HepG2 (cell line): Measurements from ENCODE around the gene UBAC1. TPM values are rescaled to one million over a fixed set of nuclear protein-coding genes. Genes with fewer than 3 reads are reported as not detected.
A peak's percentile ranks its signal among the peaks of the same experiment; 100 is the strongest.

Experiments used
- CC2D1A ChIP-seq: sonication (generic); formaldehyde crosslinking; IDR thresholded peaks from 2 replicates; pipeline ENCODE4 v1.8.1; 2023; ENCODE audit warnings: mild to moderate bottlenecking, missing genetic modification reagents
- HNRNPH1 ChIP-seq: fragments of 200-400 bp; formaldehyde crosslinking; optimal IDR thresholded peaks from 2 replicates; pipeline ENCODE3; 2017; ENCODE audit warnings: mild to moderate bottlenecking, low read depth, low read length
- RBAK ChIP-seq: sonication (generic); formaldehyde crosslinking; IDR thresholded peaks from 2 replicates; pipeline ENCODE4 v1.5.1; 2020; ENCODE audit warnings: mild to moderate bottlenecking, missing genetic modification reagents
- RCOR2 ChIP-seq: IDR thresholded peaks from 2 replicates; pipeline ENCODE4 v1.6.1; 2016; ENCODE audit warnings: missing biosample characterization, missing genetic modification reagents
- SMAD9 ChIP-seq: sonication (generic); formaldehyde crosslinking; IDR thresholded peaks from 2 replicates; pipeline ENCODE4 v1.5.1; 2020; ENCODE audit warnings: mild to moderate bottlenecking, missing genetic modification reagents
- TGIF2 ChIP-seq: IDR thresholded peaks from 2 replicates; pipeline ENCODE4 v1.6.1; 2016; ENCODE audit warnings: control low read depth, missing compliant biosample characterization
- ZNF160 ChIP-seq: sonication (generic); formaldehyde crosslinking; IDR thresholded peaks from 2 replicates; pipeline ENCODE4 v1.8.0; 2022; ENCODE audit warnings: mild to moderate bottlenecking, inconsistent platforms, missing genetic modification reagents
- ZNF775 ChIP-seq: sonication (generic); formaldehyde crosslinking; IDR thresholded peaks from 2 replicates; pipeline ENCODE4 v1.4.0; 2020; ENCODE audit warnings: missing genetic modification reagents, mild to moderate bottlenecking, moderate library complexity, borderline replicate concordance
- polyA plus RNA-seq, 8 experiments: library from polyadenylated mRNA; depleted of rRNA in 3 of 8; stranded (reverse) in 7 of 8; unstranded in 1 of 8; fragments of >200 nt; fragmentation: Illumina TruSeq in 4 of 8; extraction: Trizol in 4 of 8; gene quantifications; 2 replicates each; pipeline versions ENCODE4 v1.2.1 to v1.2.3, GENCODE V29; 2011 to 2016; ENCODE audit warnings: low read depth in 4 of 8, missing spikeins in 1 of 8, mixed read lengths in 1 of 8; ENCODE audit not compliant: insufficient read depth in 1 of 8
- total RNA-seq, 5 experiments: library from RNA; depleted of rRNA; stranded (reverse); fragments of >200 nt; fragmentation: Illumina TruSeq; extraction: Trizol; gene quantifications; 2 replicates each; pipeline ENCODE4 v1.2.3, GENCODE V29; 2016; ENCODE audit warnings: low read depth in 1 of 5
- TF ChIP-seq, protein P1 (sequence below): sonication (generic); formaldehyde crosslinking; IDR thresholded peaks from 2 replicates; pipeline ENCODE4 v1.4.0; 2020; ENCODE audit warnings: missing genetic modification reagents, borderline replicate concordance
- TF ChIP-seq, protein P2 (sequence below): fragments of 450-650 bp; IDR thresholded peaks from 2 replicates; pipeline ENCODE4 v1.6.1; 2017
- TF ChIP-seq, protein P3 (sequence below): sonication (generic); formaldehyde crosslinking; IDR thresholded peaks from 2 replicates; pipeline ENCODE4 v1.4.0; 2020; ENCODE audit warnings: missing genetic modification reagents, mild to moderate bottlenecking, borderline replicate concordance
- TF ChIP-seq, protein P4 (sequence below): sonication (generic); formaldehyde crosslinking; IDR thresholded peaks from 2 replicates; pipeline ENCODE4; 2020; ENCODE audit warnings: missing genetic modification reagents, mild to moderate bottlenecking, borderline replicate concordance
- TF ChIP-seq, protein P5 (sequence below): sonication (generic); formaldehyde crosslinking; IDR thresholded peaks from 2 replicates; pipeline ENCODE4 v1.9.0; 2021; ENCODE audit warnings: mild to moderate bottlenecking, missing genetic modification reagents

Gene UBAC1
- total and polyA plus RNA-seq, 2 of the 13 experiments (the other 11 are each of a cell fraction or from before 2014, with no cell fraction given): 32.2 to 34.1 TPM

DNA sequence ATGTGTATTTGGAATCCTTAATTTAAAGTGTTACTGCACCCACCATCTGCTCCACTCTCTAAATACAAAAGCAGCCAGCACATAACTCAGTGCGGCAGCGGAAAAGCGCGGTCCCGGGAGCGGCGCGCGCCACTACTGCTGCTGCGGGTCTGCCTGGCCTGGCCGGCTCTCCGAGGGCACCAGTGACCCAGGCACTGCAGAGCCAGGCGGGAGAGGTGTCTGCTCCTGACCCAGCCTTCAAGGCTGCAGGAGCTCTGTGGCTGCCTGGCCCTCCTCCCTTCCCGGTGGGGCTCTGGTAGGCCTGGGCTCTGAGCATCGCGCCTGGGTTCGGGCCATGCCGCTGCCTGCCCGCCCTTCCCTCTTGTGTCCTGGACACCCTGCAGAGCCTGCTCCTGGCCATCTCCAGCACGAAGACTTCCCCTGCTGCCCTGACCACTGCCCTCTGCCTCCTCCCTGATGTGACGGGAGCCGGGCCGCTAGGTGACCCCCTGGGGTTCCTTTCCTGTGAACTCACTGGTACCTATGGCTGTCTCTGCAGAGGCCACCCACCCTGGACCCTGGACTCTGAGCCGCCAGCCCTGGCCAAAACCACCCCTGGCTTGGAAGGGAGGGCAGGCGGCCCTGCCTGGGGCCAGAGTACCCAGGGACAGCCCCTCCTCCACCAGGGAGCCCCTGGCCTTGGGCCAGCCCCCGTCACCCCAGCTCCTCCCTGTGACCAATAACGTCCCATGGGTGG is 32.8 kb upstream of the UBAC1 start (continued):
- TF ChIP-seq, protein P1, sequence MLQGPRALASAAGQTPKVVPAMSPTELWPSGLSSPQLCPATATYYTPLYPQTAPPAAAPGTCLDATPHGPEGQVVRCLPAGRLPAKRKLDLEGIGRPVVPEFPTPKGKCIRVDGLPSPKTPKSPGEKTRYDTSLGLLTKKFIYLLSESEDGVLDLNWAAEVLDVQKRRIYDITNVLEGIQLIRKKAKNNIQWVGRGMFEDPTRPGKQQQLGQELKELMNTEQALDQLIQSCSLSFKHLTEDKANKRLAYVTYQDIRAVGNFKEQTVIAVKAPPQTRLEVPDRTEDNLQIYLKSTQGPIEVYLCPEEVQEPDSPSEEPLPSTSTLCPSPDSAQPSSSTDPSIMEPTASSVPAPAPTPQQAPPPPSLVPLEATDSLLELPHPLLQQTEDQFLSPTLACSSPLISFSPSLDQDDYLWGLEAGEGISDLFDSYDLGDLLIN (CRISPR knock-in tag): no peak
- TF ChIP-seq, protein P2, sequence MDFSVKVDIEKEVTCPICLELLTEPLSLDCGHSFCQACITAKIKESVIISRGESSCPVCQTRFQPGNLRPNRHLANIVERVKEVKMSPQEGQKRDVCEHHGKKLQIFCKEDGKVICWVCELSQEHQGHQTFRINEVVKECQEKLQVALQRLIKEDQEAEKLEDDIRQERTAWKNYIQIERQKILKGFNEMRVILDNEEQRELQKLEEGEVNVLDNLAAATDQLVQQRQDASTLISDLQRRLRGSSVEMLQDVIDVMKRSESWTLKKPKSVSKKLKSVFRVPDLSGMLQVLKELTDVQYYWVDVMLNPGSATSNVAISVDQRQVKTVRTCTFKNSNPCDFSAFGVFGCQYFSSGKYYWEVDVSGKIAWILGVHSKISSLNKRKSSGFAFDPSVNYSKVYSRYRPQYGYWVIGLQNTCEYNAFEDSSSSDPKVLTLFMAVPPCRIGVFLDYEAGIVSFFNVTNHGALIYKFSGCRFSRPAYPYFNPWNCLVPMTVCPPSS: no peak
- TF ChIP-seq ZNF160 (no peak), HNRNPH1 (peak; percentile 20), TGIF2 (no peak), CC2D1A (no peak), RBAK (no peak), RCOR2 (CRISPR knock-in tag) (peak; percentile 25; the same call in 1 of the 2 replicates), ZNF775 (CRISPR knock-in tag) (no peak), SMAD9 (CRISPR knock-in tag) (no peak)
- TF ChIP-seq, protein P3, sequence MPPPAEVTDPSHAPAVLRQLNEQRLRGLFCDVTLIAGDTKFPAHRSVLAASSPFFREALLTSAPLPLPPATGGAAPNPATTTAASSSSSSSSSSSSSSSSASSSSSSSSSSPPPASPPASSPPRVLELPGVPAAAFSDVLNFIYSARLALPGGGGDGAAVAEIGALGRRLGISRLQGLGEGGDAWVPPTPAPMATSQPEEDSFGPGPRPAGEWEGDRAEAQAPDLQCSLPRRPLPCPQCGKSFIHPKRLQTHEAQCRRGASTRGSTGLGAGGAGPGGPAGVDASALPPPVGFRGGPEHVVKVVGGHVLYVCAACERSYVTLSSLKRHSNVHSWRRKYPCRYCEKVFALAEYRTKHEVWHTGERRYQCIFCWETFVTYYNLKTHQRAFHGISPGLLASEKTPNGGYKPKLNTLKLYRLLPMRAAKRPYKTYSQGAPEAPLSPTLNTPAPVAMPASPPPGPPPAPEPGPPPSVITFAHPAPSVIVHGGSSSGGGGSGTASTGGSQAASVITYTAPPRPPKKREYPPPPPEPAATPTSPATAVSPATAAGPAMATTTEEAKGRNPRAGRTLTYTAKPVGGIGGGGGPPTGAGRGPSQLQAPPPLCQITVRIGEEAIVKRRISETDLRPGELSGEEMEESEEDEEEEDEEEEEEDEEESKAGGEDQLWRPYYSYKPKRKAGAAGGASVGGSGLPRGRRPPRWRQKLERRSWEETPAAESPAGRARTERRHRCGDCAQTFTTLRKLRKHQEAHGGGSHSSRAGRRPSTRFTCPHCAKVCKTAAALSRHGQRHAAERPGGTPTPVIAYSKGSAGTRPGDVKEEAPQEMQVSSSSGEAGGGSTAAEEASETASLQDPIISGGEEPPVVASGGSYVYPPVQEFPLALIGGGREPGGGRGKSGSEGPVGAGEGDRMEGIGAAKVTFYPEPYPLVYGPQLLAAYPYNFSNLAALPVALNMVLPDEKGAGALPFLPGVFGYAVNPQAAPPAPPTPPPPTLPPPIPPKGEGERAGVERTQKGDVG: peak; percentile 85; the same call in 1 of the 2 replicates
- TF ChIP-seq, protein P4, sequence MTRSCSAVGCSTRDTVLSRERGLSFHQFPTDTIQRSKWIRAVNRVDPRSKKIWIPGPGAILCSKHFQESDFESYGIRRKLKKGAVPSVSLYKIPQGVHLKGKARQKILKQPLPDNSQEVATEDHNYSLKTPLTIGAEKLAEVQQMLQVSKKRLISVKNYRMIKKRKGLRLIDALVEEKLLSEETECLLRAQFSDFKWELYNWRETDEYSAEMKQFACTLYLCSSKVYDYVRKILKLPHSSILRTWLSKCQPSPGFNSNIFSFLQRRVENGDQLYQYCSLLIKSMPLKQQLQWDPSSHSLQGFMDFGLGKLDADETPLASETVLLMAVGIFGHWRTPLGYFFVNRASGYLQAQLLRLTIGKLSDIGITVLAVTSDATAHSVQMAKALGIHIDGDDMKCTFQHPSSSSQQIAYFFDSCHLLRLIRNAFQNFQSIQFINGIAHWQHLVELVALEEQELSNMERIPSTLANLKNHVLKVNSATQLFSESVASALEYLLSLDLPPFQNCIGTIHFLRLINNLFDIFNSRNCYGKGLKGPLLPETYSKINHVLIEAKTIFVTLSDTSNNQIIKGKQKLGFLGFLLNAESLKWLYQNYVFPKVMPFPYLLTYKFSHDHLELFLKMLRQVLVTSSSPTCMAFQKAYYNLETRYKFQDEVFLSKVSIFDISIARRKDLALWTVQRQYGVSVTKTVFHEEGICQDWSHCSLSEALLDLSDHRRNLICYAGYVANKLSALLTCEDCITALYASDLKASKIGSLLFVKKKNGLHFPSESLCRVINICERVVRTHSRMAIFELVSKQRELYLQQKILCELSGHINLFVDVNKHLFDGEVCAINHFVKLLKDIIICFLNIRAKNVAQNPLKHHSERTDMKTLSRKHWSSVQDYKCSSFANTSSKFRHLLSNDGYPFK (CRISPR knock-in tag): peak; percentile 88
- TF ChIP-seq, protein P5, sequence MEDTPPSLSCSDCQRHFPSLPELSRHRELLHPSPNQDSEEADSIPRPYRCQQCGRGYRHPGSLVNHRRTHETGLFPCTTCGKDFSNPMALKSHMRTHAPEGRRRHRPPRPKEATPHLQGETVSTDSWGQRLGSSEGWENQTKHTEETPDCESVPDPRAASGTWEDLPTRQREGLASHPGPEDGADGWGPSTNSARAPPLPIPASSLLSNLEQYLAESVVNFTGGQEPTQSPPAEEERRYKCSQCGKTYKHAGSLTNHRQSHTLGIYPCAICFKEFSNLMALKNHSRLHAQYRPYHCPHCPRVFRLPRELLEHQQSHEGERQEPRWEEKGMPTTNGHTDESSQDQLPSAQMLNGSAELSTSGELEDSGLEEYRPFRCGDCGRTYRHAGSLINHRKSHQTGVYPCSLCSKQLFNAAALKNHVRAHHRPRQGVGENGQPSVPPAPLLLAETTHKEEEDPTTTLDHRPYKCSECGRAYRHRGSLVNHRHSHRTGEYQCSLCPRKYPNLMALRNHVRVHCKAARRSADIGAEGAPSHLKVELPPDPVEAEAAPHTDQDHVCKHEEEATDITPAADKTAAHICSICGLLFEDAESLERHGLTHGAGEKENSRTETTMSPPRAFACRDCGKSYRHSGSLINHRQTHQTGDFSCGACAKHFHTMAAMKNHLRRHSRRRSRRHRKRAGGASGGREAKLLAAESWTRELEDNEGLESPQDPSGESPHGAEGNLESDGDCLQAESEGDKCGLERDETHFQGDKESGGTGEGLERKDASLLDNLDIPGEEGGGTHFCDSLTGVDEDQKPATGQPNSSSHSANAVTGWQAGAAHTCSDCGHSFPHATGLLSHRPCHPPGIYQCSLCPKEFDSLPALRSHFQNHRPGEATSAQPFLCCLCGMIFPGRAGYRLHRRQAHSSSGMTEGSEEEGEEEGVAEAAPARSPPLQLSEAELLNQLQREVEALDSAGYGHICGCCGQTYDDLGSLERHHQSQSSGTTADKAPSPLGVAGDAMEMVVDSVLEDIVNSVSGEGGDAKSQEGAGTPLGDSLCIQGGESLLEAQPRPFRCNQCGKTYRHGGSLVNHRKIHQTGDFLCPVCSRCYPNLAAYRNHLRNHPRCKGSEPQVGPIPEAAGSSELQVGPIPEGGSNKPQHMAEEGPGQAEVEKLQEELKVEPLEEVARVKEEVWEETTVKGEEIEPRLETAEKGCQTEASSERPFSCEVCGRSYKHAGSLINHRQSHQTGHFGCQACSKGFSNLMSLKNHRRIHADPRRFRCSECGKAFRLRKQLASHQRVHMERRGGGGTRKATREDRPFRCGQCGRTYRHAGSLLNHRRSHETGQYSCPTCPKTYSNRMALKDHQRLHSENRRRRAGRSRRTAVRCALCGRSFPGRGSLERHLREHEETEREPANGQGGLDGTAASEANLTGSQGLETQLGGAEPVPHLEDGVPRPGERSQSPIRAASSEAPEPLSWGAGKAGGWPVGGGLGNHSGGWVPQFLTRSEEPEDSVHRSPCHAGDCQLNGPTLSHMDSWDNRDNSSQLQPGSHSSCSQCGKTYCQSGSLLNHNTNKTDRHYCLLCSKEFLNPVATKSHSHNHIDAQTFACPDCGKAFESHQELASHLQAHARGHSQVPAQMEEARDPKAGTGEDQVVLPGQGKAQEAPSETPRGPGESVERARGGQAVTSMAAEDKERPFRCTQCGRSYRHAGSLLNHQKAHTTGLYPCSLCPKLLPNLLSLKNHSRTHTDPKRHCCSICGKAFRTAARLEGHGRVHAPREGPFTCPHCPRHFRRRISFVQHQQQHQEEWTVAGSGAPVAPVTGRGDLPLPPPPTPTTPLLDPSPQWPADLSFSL (CRISPR knock-in tag): no peak
